HCT116 (cell line): ENCODE data around the gene ETNK2. TPM values are rescaled to one million over a fixed set of nuclear protein-coding genes. Genes with fewer than 3 reads are reported as not detected.

Source experiments
- ATAC-seq: fragments of 200-7000 bp; cut with Tn5 transposase; 2 replicates; pipeline ENCODE4 v1.9.1; 2020; ENCODE audit warnings: mild to moderate bottlenecking, moderate library complexity
- Bru-seq: library from RNA; stranded (reverse); fragments of 400-500 nt; gene quantifications from one replicate; lab custom pipeline; 2021; lab: Mats Ljungman, UMichigan
- BruChase-seq, 2 experiments: library from RNA; stranded (reverse); fragments of 400-500 nt; gene quantifications; one replicate each; lab custom pipeline; 2021; lab: Mats Ljungman, UMichigan
- BruUV-seq: library from RNA; stranded (reverse); fragments of 400-500 nt; replicated peaks from 2 replicates; lab custom pipeline; 2021; lab: Mats Ljungman, UMichigan
- CTCF ChIA-PET: fragments of 300-600 bp; sonication (Branson Sonifier 250); formaldehyde crosslinking; loops from one replicate; lab custom pipeline; 2021; ENCODE audit warnings: antibody characterized with exemption; lab: Charles Lee
- POLR2A ChIA-PET: fragments of 300-600, 350-600 bp; sonication (Branson Sonifier 250); formaldehyde crosslinking; loops from one replicate; lab custom pipeline; 2021; ENCODE audit warnings: antibody characterized with exemption; lab: Charles Lee
- RAD21 ChIA-PET, 2 experiments: fragments of 300-600 bp; sonication (Branson Sonifier 250); formaldehyde crosslinking; loops; one replicate each; lab custom pipeline; 2023; ENCODE audit warnings: low total read pairs in 2 of 2; ENCODE audit not compliant: uncharacterized antibody in 2 of 2, unreplicated experiment in 2 of 2, low non-redundant PET in 1 of 2; lab: Charles Lee
- DNase-seq: peaks from one replicate; pipeline ENCODE4 v3.0.0-alpha.2; 2010; ENCODE audit warnings: low read depth, low spot score
- H2AFZ ChIP-seq: fragments of 200-600 bp; shearing (Covaris generic), sonication (generic); 2 replicates; pipeline ENCODE4 v1.6.1; 2017; ENCODE audit warnings: low read depth, mixed run types, mixed read lengths, antibody characterized with exemption, low read length; ENCODE audit not compliant: poor library complexity, severe bottlenecking
- H3K27ac ChIP-seq: 2 replicates; pipeline ENCODE4 v1.5.1; 2012; ENCODE audit warnings: low read depth, low read length
- H3K27me3 ChIP-seq: fragments of 200-600 bp; sonication (generic); 2 replicates; pipeline ENCODE4 v1.6.1; 2016; ENCODE audit warnings: mixed run types, low read length, mixed read lengths; ENCODE audit not compliant: insufficient read depth
- H3K36me3 ChIP-seq, 2 experiments: fragments of 200-500 bp in 1 of 2; fragments of 200-600 bp in 1 of 2; sonication (Bioruptor generic) in 1 of 2; sonication (generic) in 1 of 2; 2 replicates each; pipeline versions ENCODE4 v1.5.1 to v1.6.1; 2014 to 2016; ENCODE audit warnings: low read length in 2 of 2, inconsistent platforms in 1 of 2, mixed read lengths in 1 of 2, mixed run types in 1 of 2; ENCODE audit not compliant: insufficient read depth in 2 of 2, control insufficient read depth in 1 of 2
- H3K4me1 ChIP-seq, 2 experiments: fragments of 200-600 bp in 1 of 2; sonication (generic) in 1 of 2; 2 replicates each; pipeline versions ENCODE4 v1.5.1 to v1.6.1; 2012 to 2017; ENCODE audit warnings: low read length in 2 of 2, inconsistent platforms in 1 of 2, mild to moderate bottlenecking in 1 of 2, mixed read lengths in 1 of 2, mixed run types in 1 of 2, moderate library complexity in 1 of 2; ENCODE audit not compliant: insufficient read depth in 2 of 2, control insufficient read depth in 1 of 2
- H3K4me2 ChIP-seq: fragments of 200-600 bp; sonication (generic); 2 replicates; pipeline ENCODE4 v1.6.1; 2017; ENCODE audit warnings: mixed run types, low read length, mixed read lengths
- H3K4me3 ChIP-seq, 2 experiments: fragments of 200-600 bp in 1 of 2; sonication (generic) in 1 of 2; replicated peaks in 1 of 2; 2 replicates each; pipeline ENCODE4 v1.5.1; 2011 to 2016; ENCODE audit warnings: low read length in 2 of 2, control low read depth in 1 of 2, low read depth in 1 of 2, mild to moderate bottlenecking in 1 of 2, mixed read lengths in 1 of 2, mixed run types in 1 of 2
- H3K79me2 ChIP-seq: fragments of 200-600 bp; sonication (generic); 2 replicates; pipeline ENCODE4 v1.6.1; 2017; ENCODE audit warnings: mild to moderate bottlenecking, mixed run types, low read length, moderate library complexity, mixed read lengths; ENCODE audit not compliant: insufficient read depth
- H3K9ac ChIP-seq: fragments of 200-600 bp; sonication (generic); 2 replicates; pipeline ENCODE4 v1.6.1; 2016; ENCODE audit warnings: low read length, mixed read lengths
- H3K9me2 ChIP-seq: fragments of 200-600 bp; sonication (generic), shearing (Covaris generic); 2 replicates; pipeline ENCODE4 v1.6.1; 2017; ENCODE audit warnings: mixed run types, mild to moderate bottlenecking, moderate library complexity; ENCODE audit not compliant: insufficient read depth
- H3K9me3 ChIP-seq, 2 experiments: fragments of 200-500 bp in 1 of 2; fragments of 200-600 bp in 1 of 2; sonication (Bioruptor generic) in 1 of 2; sonication (generic) in 1 of 2; 2 replicates each; pipeline ENCODE4 v1.6.1; 2014 to 2017; ENCODE audit warnings: low read length in 2 of 2, mixed read lengths in 2 of 2, inconsistent platforms in 1 of 2, low read depth in 1 of 2, mild to moderate bottlenecking in 1 of 2, mixed run types in 1 of 2, moderate library complexity in 1 of 2; ENCODE audit not compliant: control insufficient read depth in 1 of 2, insufficient read depth in 1 of 2
- H4K20me1 ChIP-seq: fragments of 200-600 bp; sonication (generic), shearing (Covaris generic); 2 replicates; pipeline ENCODE4 v1.6.1; 2017; ENCODE audit warnings: mixed run types, mild to moderate bottlenecking, moderate library complexity; ENCODE audit not compliant: insufficient read depth
- FOSL1 ChIP-seq: IDR thresholded peaks from 2 replicates; pipeline ENCODE4 v1.6.1; 2012; ENCODE audit warnings: low read depth
- POLR2AphosphoS5 ChIP-seq: IDR thresholded peaks from 2 replicates; pipeline ENCODE4 v1.6.1; 2011; ENCODE audit warnings: mild to moderate bottlenecking, low read depth, low read length, moderate library complexity
- SP1 ChIP-seq: IDR thresholded peaks from 2 replicates; pipeline ENCODE4 v1.6.1; 2012; ENCODE audit warnings: low read depth
- ZFX ChIP-seq: fragments of 450-650 bp; IDR thresholded peaks from 2 replicates; pipeline ENCODE4 v1.6.1; 2017
- intact Hi-C: fragments of 100-400 bp; cut with micrococcal nuclease; formaldehyde crosslinking; loops from 2 replicates; pipeline ENCODE4 v1.10.0; 2022
- long read RNA-seq: library from polyadenylated mRNA; unstranded; transcript quantifications from one replicate; pipeline ENCODE4 v2.0.0, GENCODE V29; 2021; ENCODE audit not compliant: unreplicated experiment
- polyA plus RNA-seq: library from polyadenylated mRNA; unstranded; fragments of >200 nt; gene quantifications from 2 replicates; pipeline ENCODE4 v1.2.1, GENCODE V29; 2012; ENCODE audit warnings: missing spikeins
- total RNA-seq: library from RNA; stranded (reverse); gene quantifications from one replicate; pipeline ENCODE4 v1.2.1, GENCODE V29; 2021; ENCODE audit not compliant: unreplicated experiment

The ETNK2 gene, protein sequence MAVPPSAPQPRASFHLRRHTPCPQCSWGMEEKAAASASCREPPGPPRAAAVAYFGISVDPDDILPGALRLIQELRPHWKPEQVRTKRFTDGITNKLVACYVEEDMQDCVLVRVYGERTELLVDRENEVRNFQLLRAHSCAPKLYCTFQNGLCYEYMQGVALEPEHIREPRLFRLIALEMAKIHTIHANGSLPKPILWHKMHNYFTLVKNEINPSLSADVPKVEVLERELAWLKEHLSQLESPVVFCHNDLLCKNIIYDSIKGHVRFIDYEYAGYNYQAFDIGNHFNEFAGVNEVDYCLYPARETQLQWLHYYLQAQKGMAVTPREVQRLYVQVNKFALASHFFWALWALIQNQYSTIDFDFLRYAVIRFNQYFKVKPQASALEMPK
- total RNA-seq: 16.1 TPM
- polyA plus RNA-seq: 17.3 and 20.5 TPM in 2 replicates
- percentile 45 among the genes with signal in this experiment for Bru-seq, nascent RNA
- percentile 52 among the genes with signal in this experiment for BruChase-seq, experiment 1, labeled RNA remaining after a 6-hour chase
- BruChase-seq, experiment 2, labeled RNA remaining after a 2-hour chase: percentile 41 among the genes with signal in this experiment
- long read RNA-seq, transcript ETNK2-203 (8 exons, 2,434 nt): major isoform, 14 of 37 reads
- long read RNA-seq, partial matches to known transcripts: 7 of 37 reads
- long read RNA-seq, other reads (novel, unspliced or antisense): 12 of 37 reads

DNA sequence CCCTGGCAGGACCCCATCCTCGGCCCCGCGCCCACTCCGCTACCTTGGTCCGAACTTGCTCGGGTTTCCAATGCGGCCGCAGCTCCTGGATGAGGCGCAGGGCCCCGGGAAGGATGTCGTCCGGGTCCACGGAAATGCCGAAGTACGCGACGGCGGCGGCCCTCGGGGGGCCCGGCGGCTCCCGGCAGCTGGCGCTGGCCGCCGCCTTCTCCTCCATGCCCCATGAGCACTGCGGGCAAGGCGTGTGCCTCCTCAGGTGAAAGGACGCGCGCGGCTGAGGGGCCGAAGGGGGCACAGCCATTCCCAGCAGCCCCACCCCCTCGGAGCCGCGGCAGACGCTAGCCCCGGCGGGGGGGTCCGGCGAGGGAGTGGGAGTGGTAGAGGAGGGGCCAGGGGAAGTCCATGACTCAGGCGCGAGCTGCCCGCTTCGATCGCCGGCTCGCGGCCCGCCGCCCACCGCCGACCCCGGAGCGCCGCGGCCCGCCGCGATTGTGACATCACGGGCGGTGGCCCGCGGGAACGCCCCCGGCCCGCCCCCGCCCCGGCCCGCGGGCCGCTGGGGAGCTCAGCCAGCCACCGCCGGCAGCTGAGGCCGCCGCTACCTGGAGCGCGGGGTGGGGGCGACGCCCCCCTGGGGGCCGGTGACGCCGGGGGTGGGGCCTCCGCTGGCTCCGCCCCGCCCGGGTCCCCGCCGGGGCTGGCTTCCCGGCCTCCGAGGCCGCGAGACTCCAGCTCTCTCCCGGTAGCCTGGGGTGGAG, at the start of gene ETNK2:
TSS of gene ETNK2 (minus strand) at position 493 of the 758 bp plus-strand sequence. CDS start at position 301, 192 bp downstream.
- CTCF ChIA-PET: interaction anchor here (0.8 to 4.3 kb wide), 6 partner anchors 11 to 247 kb away, joined by 3 to 18 read pairs (median 5); no protein-coding TSS in a partner anchor
- H3K27me3 ChIP-seq: no peaks in the 10 kb centered on the region
- no peaks in the 10 kb centered on the region for H3K9me3 ChIP-seq
- ATAC-seq: peak; percentile 85
- DNase-seq: no peak
- TF ChIP-seq ZFX (0 out of 2 replicates have a peak, but pooled peaks have one; percentile 28), POLR2AphosphoS5 (peak; percentile 71), SP1 (no peak), FOSL1 (no peak)
- H4K20me1 ChIP-seq: no peaks in the 10 kb centered on the region
- H3K36me3 ChIP-seq: no peaks in the 10 kb centered on the region
- peak within 1 kb of the TSS; percentile 51 to 71 for H3K4me3 ChIP-seq
- intact Hi-C loops: no loop called here
- peak within 1 kb of the TSS; percentile 72 for H3K9ac ChIP-seq
- no peaks in the 10 kb centered on the region for H3K9me2 ChIP-seq
- H3K4me1 ChIP-seq: peaks cover 8 to 27% of the 10 kb centered on the region in 2 experiments
- POLR2A ChIA-PET: no interaction called here
- H2AFZ ChIP-seq: peak within 1 kb of the TSS; percentile 45
- RAD21 ChIA-PET: no interaction called here
- peak within 1 kb of the TSS; percentile 57; the same call in 1 of the 2 replicates for H3K27ac ChIP-seq
- no peaks in the 10 kb centered on the region for H3K79me2 ChIP-seq
- H3K4me2 ChIP-seq: peak within 1 kb of the TSS; percentile 97
- no TSS peak for BruUV-seq
